ENCODE measurements around the gene CELSR1.

CELSR1 gene

DNA sequence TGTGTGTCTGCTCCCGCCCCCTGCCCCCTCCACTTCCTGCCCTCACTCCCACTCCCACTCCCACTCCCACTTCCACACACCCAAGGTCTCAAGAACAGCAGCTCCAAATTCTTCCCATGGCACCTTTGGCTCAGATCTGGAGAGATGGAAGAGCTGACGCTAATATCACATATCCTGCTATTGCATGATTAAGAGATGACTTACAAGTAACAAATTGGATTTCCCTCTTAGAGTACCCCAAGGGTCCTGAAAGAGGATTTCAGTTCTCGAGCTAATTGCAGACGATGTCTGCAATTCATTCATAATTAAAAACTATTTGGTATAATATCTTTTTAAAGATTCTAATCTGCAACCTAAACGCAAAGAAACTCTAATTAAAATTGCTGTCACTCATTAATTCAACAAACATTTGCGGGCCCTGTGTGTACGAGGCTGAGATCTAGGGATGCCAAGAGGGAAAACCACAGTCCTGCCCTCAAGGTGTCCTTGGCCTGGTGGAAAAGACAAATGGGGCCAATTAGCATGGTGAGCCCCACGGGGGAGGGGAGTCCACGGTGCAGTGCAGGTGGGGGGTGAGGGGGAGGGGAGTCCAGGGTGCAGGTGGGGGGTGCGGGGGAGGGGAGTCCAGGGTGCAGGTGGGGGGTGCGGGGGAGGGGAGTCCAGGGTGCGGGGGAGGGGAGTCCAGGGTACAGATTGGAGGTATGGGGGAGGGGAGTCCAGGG lies 50.3 kb downstream of the CELSR1 start:
- DNase-seq (ENCODE audit: low read depth) = no peak
- no peak overlapping the region for H3K4me3 ChIP-seq (ENCODE audit: low read length)
- TF ChIP-seq, protein P1, sequence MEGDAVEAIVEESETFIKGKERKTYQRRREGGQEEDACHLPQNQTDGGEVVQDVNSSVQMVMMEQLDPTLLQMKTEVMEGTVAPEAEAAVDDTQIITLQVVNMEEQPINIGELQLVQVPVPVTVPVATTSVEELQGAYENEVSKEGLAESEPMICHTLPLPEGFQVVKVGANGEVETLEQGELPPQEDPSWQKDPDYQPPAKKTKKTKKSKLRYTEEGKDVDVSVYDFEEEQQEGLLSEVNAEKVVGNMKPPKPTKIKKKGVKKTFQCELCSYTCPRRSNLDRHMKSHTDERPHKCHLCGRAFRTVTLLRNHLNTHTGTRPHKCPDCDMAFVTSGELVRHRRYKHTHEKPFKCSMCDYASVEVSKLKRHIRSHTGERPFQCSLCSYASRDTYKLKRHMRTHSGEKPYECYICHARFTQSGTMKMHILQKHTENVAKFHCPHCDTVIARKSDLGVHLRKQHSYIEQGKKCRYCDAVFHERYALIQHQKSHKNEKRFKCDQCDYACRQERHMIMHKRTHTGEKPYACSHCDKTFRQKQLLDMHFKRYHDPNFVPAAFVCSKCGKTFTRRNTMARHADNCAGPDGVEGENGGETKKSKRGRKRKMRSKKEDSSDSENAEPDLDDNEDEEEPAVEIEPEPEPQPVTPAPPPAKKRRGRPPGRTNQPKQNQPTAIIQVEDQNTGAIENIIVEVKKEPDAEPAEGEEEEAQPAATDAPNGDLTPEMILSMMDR (IDR thresholded peaks at IDR 0.05; ENCODE audit: insufficient read depth, low read depth, low read length, missing control alignments) = no peak

DNA sequence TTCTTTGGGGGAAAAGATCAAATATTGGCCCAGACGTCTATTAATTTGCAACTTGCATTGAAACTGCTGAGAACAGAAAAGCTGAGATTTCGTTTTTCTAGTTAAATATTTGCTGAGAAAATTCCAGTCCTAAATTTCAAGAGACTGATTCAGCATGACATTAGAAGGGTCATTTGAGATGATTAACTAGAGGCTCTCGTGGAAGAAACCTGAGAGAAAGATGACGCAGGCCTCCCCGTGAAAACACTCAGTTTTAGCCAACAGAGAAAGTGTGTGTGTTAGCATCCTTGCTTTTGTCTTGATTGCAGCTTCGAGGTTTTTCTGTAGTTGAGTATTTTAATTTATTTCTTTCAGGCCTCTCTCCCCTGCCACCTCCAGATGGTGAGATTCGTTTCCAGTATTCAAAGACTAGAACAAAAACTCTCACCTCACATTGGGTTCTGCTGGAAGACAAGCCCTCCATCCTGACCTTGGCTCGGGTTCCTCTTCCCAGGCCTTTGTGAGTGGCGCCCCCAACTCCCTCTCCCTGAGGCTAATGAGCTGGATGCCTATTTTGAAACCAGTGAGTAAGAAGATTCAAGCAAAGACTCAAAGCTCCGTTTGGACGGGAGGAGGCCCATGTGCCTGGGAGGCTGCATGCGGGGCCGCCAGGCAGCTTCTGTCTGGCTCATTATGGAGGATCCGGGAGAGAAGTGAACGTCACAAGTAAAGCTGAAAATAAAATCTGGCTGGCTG lies 52.4 kb downstream of the CELSR1 start:
- no peak overlapping the region for H3K4me3 ChIP-seq (ENCODE audit: low read length)
- TF ChIP-seq, protein P1 (IDR thresholded peaks at IDR 0.05; ENCODE audit: insufficient read depth, low read depth, low read length, missing control alignments) = no peak
- no peak for DNase-seq (ENCODE audit: low read depth)

GRCh38 chr22:46484156-46484860 lies 53.1 kb downstream of the CELSR1 start:
- TF ChIP-seq, protein P1 (IDR thresholded peaks at IDR 0.05; ENCODE audit: insufficient read depth, low read depth, low read length, missing control alignments) = no peak
- no peak overlapping the region for H3K4me3 ChIP-seq (ENCODE audit: low read length)
- no peak for DNase-seq (ENCODE audit: low read depth)

DNA sequence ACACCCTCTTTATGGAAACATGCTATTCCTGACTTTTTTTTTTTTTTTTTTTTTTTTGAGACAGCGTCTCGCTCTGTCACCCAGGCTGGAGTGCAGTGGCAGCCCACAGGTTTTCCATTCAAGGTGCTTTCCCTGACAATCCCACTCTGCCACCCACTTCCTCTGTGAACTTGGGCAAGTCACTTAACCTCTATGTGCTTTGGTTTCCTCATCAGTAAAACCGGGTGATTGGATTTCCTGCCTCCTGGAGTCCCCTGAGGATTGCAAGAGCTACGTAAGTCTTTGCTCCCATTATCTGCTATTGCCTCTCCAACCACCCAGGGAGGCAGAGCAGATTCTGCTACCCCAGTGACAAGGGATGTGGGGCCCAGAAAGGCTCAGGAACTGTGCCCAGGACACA lies 54.1 kb downstream of the CELSR1 start:
- TF ChIP-seq, protein P1 (IDR thresholded peaks at IDR 0.05; ENCODE audit: insufficient read depth, low read depth, low read length, missing control alignments) = no peak
- no peak for DNase-seq (ENCODE audit: low read depth)
- H3K4me3 ChIP-seq (ENCODE audit: low read length) = no peak overlapping the region

GRCh38 chr22:46482056-46482675 lies 55.3 kb downstream of the CELSR1 start:
- H3K4me3 ChIP-seq (ENCODE audit: low read length) = no peak overlapping the region
- TF ChIP-seq, protein P1 (IDR thresholded peaks at IDR 0.05; ENCODE audit: insufficient read depth, low read depth, low read length, missing control alignments) = no peak
- DNase-seq (ENCODE audit: low read depth) = no peak

GRCh38 chr22:46481386-46481785 lies 56.0 kb downstream of the CELSR1 start:
- H3K4me3 ChIP-seq (ENCODE audit: low read length) = no peak overlapping the region
- TF ChIP-seq, protein P1 (IDR thresholded peaks at IDR 0.05; ENCODE audit: insufficient read depth, low read depth, low read length, missing control alignments) = no peak
- no peak for DNase-seq (ENCODE audit: low read depth)
